ENCODE measurements around the gene DDX56.
"Not testable (repeated sequence)": the region's sequence is repeated elsewhere in the genome, so short reads cannot be mapped to it uniquely, and the experiment has no call there.

The DDX56 gene, protein sequence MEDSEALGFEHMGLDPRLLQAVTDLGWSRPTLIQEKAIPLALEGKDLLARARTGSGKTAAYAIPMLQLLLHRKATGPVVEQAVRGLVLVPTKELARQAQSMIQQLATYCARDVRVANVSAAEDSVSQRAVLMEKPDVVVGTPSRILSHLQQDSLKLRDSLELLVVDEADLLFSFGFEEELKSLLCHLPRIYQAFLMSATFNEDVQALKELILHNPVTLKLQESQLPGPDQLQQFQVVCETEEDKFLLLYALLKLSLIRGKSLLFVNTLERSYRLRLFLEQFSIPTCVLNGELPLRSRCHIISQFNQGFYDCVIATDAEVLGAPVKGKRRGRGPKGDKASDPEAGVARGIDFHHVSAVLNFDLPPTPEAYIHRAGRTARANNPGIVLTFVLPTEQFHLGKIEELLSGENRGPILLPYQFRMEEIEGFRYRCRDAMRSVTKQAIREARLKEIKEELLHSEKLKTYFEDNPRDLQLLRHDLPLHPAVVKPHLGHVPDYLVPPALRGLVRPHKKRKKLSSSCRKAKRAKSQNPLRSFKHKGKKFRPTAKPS

DNA sequence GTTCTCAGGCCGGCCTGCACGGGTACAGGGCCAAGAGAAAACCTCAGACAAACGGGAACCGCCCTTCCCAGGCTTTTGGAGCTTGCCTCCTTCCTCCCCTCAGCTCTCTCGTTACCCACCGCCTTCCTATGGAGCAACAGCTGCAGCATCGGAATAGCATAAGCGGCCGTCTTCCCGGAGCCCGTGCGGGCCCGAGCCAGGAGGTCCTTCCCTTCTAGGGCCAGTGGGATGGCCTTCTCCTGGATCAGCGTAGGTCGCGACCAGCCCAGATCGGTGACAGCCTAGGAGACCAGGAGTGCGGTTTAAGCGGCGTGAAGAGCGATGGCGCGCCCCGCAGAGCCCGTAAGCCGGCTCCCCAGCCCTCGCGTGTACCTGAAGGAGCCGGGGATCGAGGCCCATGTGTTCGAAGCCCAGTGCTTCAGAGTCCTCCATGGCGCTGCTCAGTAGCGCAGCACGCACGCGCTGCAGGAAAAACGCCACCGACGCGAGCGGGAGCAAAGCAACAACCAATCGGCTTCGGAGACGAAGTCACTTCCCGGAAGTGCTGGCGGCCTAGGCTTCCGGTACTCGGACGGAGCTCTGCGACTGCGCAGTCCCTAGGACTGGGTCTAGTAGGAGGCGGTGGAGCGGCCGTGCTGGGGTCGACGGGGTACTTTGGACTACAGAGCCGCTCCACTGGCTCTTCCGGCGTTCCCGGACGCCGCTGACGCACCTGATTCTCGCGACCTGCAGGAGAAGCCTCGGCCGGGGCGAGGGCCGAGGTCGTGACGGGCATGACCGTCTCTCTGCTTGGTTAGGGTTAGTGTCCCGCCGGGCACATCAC, at the start of gene DDX56:
Gene DDX56 (minus strand): TSS at position 445 of the 823 bp plus-strand sequence. CDS start 13 bp downstream, at position 432.
- DNase-seq = peak; percentile 61 to 94 (median 92)

DNA sequence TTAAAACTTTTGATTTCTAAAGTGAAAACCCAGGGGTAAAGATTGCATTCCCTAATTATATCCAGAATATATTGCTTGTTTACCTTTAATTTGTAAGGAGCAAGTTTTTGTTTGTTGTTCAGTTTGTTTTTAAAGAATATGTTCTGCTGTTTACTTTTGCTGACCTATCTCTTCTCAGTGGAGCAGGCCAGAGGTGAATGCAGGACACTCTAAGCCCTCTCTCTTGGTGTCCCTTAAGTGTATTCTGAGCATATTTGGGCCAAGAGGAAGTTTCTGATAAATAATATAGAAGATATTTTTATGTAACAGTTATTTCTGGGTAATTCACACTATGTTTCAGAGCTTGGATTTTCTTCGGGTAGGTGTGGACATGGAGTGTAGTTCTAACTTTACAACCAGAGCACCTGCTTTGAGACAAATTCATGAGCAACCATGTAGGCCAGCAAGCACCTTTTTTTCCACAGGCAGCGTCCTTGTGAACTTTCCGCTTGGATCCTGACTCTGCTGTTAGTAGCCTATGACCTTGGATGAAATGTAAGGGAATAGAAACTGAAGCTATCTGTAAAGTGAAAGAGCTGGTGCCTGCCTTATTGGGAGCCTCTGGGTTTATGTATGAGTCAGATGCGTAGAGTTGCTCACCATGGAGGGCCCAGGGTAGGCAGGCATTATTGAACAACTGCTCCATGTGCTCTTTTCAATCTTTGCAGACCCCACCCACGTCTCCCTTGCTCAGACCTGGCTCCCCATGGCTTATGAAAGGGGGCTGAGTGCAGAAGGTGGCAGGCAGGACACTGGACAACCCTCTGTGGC, 48.8 kb upstream of the DDX56 start:
- no peak for DNase-seq

DNA sequence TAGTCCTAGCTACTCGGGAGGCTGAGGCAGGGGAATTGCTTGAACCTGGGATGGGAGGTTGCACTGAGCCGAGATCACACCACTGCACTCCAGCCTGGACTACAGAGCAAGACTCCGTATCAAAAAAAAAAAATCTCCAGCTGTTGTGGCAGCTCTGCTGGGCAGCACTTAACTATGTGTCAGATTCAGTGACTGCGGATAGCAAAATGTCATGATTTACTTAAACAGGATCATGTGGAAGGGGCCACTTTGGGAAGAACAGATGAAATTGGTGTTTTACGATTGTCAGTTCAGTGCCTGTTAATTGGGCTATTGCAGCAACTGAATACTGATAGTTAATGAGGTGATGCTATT, 48.0 kb upstream of the DDX56 start:
- no peak for DNase-seq

DNA sequence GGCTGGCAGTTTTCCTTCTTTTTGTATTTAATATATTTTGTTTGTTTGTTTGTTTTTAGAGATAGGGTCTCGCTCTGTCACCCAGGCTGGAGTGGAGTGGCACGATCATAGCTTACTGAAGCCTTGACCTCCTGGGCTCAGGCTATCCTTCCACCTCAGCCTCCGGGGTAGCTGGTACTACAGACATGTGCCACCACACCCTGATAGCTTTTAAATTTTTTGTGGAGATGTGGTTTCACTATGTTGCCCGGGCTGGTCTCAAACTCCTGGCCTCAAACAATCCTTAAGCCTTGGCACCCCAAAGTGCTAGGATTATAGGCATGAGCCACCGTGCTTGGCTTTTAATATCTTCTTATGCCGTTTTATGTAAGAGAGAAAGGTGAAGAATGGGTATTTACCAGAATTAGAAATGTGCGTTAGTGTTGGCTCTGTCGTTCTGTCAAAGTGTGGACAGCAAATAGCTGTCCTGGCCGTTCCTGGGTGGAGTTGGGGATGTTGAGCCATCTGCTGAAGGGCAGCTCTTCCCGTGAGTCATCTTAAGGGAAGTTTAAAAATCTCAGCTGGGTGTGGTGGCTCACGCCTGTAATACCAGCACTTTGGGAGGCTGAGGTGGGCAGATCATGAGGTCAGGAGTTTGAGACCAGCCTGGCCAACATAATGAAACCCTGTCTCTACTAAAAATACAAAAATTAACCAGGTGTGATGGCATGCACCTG, 47.5 kb upstream of the DDX56 start:
- DNase-seq = no peak

DNA sequence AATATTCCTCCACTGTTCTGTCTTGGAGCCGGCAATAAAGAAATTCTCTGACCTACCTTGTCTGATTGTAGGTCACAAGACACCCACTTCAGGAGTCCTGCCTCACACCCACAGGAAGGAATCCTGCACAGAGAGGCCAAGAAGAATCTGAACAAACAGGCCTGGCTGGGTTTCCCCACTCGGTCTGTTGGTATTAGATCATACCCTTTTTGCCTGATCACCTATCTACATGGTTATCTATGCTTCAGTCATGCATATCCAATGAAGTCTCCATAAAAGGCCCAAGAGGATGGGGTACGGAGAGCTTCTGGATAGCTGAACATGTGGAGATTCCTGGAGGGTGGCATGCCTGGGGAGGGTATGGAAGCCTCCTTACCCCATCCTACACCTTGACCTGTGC, 45.0 kb upstream of the DDX56 start:
- no peak for DNase-seq

DNA sequence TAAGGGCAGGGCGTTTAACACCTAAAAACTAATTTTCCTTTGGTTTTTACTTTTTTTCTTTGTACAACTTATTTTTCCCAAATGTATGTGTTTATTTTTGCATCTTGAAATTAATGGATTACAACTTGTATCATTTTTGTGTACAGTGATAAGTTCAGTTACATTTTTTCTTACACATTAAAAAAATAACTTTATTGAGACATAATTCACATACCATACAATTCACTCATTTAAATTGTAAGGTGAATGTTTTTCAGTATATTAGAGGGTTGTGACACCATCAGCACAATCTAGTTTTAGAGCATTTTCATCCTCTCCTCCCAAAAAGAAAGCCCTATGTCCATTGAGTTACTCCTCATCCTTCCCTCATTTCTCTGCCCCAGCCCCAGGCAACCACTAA, 44.3 kb upstream of the DDX56 start:
- DNase-seq = no peak

DNA sequence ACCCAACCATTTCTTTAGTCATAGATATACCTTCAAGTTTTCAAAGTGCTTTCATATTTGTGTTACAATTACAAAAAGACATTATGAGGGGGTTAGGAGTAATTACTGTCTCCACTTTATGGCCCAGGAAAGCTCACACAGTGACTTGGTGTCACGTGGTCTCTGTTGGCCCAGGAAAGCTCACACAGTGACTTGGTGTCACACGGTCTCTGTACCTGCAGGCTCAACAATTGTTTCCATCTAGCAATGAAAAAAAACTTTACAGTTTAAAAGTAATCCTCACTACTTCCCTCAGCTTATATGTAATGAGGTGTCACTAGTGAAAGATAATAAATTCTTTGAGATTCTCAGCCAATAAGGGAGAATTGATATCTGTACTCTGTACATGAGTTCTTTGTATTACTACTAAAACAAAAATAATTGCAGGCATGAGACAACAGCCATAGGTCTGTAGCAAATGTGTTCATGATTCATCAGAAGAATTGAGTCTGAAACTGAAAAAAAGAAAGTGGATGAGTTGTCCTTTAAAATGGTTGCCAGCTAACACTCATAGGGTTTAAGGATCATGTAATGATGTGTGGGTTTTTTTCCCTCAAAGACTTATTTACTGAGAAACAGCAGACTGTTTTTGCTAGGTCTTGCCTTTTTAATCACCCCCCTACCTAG, 43.6 kb upstream of the DDX56 start:
- no peak for DNase-seq

DNA sequence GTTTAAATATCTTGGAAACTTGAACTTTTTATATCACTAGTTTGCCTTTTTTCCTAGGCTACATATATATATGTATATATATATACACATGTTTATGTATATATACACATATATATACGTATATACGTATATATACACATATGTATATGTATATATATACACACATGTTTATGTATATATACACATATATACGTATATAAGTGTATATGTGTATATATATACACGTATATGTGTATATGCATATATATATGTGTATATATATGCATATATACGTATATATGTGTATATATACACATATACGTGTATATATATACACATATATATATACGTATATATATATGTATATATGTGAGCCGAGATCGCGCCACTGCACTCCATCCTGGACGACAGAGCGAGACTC, 42.8 kb upstream of the DDX56 start:
- no peak for DNase-seq

DNA sequence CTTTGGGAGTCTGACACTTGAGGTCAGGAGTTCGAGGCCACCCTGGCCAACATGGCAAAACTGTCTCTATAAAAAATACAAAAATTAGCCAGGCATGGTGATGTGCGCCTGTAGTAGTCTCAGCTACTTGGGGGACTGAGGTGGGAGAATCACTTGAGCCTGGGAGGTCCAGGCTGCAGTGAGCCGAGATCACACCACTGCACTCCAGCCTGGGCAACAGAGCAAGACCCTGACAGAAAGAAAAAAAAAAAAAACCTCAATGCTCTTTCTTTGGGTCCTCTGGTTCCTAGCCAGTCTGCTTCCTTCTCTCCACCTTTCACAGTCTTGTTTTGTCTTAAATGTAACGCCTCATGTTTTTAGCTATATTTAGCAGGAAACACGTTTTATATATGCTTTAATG, 42.1 kb upstream of the DDX56 start:
- DNase-seq = no peak

DNA sequence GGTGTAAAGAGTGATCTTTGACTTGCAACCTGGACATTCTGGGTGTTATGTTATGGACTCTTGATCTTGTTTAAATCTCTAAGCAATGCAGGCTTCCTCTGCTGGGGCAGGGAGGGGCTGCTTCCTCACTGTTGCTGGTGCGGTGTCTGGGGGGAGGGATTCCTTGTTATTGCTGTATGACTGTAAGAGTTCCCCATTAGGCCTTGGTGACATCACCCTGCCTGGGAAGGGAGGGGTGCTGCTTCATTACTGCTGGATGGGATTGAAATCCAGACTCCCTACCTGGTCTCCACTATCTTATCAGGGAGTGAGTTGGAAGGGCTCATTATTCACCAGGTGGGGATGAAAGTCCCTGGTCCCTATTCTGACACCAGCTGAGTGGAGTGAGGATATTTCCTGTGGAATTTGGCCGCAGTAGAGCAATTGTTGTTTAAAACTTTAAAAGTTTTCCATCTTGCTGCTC, 41.5 kb upstream of the DDX56 start:
- DNase-seq = no peak

DNA sequence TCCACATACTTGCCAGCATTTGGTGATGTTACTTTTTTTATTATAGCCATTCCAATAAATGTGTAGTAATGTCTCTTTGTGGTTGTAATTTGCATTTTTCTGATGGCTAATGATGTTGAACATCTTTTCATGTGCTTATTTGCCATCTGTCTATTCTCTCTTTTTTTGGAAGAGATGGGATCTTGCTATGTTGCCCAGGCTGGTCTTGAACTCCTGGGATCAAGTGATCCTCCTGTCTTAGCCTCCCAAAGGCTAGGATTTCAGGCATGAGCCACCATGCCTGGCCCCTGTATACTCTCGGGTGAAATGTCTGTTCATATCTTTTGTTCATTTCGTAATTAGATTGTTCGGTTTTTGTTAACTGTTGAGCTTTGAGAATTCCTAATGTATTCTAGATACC, 36.1 kb upstream of the DDX56 start:
- no peak for DNase-seq

DNA sequence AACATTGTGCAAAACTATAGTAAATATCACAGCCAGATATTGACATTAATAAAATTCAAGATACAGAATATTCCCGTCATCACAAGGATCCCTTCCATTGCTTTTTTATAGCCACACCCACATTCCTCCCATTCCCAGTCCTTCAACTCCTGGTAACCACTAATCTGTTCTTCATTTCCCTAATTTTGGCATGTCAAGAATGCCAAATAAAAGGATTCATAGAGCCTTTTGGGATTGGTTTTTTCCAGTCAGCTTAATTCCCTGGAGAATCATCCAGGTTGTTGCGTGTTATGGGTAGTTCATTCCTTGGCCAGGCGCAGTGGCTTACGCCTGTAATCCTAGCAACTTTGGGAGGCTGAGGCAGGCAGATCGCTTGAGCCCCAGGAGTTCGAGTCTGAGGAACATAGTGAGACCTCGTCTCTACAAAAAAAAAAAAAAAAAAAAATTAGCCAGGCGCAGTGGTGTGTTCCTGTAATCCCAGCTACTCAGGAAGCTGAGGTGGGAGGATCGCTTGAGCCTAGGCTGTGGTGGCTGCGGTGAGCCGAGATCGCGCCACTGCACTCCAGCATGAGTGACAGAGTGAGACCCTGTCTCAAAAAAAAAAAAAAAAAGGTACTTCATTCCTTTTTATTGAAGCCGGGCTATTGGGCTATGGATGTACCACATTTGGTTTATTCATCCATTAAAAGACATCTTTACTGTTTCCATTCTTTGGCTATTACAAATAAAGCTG, 35.4 kb upstream of the DDX56 start:
- no peak for DNase-seq

DNA sequence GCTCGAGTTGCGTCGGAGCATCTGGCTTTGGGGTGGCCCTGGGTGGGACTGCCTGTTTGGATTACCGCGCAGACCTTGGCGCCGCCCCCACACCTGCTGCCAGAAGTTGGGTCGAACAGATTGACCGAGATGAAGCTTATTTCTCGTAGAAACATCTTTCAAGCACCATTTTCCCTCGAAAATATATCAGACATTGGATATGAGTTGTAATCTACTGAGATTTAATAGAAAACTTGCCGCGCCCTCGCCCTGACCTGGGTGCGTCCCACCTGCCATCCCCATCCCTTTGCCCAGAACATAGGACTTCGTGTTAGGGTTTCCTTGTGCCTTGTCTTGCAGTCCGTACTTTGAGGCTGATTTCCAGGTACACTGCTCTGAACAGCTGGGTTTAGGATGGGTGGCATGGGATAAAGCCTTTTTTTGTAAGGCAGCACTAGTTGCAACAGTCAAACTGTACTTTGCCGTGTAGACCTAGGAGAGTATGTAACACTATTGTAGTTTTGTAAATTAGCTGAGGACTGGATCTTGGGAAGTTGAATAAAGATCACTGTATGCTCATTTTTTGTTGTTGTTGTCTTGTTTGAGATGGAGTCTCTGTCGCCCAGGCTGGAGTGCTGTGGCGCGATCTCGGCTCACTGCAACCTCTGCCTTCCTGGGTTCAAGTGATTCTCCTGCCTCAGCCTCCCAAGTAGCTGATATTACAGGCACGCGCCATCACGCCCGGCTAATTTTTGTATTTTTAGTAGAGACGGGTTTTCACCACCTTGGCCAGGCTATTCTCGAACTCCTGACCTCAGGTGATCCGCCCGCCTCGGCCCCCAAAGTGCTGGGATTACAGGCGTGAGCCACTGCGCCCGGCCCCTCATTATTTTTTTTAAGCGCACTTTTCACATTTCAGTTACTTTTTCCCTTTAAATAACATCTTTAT, 33.7 kb upstream of the DDX56 start:
- peak in 1 of 14 donors; percentile 52 for DNase-seq

DNA sequence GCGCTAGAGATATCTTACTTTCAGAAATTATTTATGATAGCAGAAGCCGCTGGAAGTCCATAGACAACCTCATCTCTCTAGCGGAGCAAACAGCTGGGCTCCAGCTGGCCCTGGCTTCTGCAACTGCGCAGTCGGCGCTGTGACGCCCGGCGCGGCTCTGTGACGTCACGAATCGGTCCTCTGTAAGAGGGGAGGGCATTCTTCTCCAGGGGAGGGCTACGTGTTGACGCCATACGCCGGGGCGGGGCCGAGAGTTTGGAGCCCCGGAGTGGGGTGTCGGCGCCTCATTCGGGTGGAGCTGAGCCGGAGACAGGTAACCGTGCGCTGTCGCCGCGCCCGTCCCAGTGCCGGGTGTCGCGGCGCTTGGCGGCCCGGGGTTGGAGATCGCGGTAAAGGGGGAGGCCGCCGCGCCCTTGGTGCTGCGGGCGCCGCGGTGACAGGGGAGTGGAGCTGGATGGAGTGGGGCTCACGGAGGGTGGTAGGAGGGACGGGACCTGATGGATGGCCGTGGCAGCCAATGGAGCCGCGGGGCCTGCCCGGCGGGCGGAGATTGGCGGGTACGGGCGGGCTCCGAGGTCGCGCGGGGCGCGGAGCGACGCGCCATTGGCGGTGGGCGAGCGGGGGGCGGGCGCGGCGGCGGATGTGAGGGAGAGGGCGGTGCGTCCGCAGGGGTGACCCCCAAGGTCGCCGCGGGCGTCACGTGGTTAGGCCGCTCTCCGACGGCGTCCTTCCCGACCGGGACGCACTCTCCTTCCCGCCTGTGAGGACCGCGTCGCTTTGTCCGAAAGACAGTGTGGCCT, 32.8 kb upstream of the DDX56 start, which contains the start of gene OGDH:
Gene OGDH (plus strand): TSS at position 287 of the 800 bp plus-strand sequence. CDS start 17,717 bp downstream, outside the sequence.
- peak; percentile 95 to 100 (median 99) for DNase-seq

DNA sequence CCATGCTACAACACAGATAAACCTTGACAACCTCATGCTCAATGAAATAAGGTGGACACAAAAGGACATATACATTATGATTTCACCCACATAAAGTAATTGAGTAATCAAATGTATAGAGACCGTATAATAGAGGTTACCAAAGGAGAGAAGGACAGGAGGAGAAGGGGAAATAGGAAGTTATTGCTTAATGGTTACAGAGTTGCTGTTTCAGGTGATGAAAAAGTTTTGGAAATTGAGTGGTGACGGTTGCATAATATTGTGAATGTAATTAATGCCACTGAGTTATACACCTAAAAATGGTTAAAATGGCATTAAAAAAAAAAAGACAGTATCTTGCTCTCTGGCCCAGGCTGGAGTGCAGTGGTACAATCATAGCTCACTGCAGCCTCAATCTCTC, 31.2 kb upstream of the DDX56 start:
- DNase-seq = no peak

DNA sequence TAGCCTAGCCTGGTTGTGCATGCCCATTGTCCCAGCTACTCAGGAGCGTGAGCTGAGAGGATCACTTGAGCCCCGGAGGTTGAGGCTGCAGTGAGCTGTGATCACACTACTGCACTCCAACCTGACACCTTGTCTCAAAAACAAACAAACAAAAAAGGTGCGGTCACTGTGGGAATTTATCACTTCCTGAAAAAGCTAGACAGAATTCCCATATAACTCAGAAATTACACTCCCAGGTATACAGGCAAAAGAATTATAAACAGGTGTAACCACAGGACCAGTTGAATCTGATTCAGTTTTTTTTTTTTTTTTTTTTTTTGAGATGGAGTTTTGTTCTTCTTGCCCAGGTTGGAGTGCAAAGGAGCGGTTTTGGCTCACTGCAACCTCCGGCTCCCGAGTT, 29.5 kb upstream of the DDX56 start:
- no peak for DNase-seq

DNA sequence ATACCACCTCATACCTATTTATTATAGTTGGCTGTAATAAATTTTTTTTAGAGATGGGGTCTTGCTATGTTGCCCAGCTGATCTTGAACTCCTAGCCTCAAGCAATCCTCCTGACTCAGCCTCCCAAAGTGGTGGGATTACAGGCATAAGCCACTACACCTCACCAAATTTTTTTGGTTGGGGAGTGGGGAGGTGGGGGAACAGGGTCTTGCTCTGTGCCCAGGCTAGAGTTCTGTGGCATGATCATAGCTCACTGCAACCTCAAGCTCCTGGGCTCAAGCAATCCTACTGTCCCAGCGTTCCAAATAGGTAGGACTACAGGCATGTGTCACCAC, 28.8 kb upstream of the DDX56 start:
- no peak for DNase-seq

DNA sequence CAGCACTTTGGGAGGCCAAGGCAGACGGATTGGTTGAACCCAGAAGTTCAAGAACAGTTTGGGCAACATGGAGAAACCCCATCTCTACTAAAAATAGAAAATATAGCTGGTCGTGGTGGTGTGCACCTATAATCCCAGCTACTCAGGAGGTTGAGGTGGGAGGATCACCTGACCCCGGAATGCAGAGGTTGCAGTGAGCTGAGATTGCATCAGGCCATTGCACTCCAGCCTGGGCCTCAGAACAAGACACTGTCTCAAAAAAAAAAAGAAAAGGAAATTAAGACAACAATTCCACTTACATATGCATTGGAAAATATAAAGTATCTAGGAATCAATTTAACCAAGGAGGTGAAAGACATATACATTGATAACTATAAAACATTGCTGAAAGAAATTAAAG, 25.5 kb upstream of the DDX56 start:
- DNase-seq = no peak

DNA sequence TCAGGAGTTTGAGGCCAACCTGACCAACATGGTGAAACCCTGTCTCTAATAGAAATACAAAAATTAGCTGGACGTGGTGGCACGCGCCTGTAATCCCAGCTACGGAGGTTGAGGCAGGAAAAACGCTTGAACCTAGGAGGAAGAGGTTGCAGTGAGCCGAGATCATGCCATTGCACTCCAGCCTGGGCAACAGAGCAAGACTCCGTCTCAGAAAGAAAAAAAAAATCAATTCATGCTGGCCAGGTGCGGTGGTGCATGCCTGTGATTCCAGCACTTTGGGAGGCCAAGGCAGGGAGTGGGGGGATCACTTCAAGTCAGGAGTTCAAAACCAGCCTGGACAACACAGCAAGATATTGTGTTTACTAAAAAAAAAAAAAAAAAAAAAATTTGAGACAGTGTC, 23.5 kb upstream of the DDX56 start:
- DNase-seq = not testable (repeated sequence)

Measured in C1 segment of cervical spinal cord (tissue), 14 donors.